GM18526 (cell line): ENCODE data around the gene CDH4.

Experiments
- POLR2A ChIP-seq: IDR thresholded peaks from 3 replicates; pipeline ENCODE4 v1.6.1; 2011; ENCODE audit not compliant: insufficient read length; ENCODE audit errors: extremely low read depth

CDH4 gene

DNA sequence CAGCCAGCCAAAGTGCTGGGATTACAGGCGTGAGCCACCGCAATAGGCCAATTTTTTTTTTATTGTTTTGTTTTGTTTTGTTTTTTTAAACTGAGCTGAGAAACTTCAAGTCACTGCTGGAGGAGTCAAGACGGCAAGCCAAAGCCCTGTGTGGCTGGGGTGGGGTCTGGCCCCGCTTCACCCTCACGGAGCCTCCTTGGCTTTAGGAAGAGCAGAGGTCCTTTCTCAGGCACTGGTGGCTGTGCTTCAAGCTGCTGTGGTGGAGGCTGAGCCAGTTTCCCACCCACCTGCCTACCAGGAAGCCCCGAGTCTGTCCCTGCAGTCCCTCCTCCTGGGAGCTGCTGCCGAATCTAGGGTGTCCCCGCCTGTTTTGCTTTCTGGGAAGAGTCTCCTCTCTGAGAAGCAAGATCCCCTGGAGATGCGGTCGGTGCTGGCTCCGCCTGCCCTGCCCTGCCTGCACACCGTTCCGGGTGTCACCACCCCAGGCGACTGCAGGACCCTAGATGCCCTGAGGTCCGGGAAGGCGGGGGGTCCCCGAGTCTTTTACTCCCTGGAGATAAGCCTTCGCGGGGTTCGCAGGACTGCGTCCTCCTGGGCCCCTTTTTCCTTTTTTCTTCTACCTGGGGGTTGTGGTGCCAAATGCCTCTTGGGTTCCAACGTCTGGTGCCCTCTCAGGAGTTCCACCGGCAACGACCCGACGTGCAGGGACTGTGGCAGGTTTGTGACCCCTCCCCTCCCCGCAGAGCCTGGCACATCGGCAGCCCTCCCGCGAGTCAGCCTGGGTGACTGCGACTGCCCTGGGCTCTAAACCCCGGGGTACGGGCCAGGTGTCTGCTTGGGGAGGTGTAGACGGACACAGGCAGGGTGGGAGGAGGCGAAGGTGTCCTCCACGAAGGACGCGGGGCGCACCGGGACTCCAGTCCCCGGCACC is 712.9 kb downstream of the CDH4 start:
- TF ChIP-seq POLR2A: no peak

DNA sequence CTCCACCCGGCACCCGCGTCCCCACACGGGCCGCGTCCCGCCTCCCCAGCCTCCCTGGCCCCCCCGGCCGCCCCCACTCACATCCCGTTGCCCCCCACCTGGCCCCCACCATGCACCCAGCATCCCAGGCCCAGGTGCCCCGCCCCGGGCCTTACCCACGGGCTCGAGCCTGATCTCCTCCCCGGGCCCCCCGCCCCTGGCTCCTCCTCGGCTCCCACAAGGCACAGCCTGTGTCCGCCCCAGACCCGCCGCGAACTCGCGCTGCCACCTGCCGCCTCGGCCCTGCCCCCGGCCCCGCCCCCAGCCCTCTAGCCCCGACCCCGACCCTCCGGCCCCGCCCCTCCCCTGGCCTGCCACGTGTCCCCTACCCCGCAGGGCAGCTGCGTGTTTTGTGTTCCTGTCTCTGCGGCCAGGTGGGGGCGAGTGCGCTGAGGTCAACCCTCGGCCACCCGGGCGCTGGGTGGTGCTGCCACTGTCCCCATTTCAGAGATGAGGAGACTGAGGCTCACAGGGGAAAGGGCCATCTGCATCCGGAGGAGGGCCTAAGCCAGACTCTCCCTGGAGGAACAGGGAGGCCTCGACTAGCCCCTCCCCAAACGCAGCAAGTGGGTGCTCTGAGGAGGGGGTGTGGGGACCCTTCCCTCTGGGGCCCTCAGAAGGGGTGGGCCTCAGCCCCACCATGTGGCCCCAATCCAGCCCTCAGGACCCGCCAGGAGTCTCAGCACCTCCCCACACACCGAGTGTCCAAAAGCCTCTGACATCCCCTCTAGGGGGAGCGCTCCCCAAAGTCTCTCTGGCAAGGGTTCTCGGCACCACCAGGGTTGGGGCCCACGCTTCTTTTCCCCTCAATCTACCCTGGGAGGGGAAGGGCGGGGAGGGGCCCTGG is 713.8 kb downstream of the CDH4 start:
- no peak for TF ChIP-seq POLR2A

DNA sequence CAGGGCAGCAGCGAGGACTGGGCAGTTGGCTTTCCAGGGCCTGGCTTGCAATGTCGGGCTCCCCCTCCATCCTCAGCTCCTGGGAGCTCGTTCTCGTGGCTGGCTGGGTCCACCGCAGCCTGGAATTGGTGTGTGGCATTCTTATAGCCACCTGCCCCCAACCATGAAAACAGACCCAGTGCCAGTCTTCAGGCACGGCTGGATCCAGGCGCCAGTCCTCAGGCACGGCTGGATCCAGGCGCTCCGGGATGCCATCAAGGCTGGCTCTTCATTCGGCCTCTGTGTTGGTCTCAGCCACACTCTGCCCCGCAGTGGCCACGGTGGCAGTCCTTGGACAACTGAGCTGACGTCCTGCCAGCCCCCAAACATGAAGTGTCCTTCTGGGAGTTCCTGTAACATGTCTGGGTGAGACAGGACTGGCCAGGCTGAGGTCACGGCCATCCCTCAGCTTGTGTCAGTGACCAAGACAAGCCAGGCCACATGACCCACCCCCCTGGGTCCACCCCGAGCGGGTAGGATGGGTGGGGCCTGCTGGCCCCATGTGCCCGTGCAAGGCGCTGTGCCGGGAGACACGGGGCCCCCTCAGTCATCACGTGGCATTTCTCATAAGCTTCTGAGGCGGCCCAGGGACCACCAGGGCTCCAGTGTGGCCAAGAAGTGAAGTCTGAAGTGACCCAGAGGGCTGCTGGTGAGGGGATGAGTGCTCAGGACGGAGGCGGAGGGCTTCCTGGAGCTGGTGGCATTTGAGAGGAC is 714.6 kb downstream of the CDH4 start:
- no peak for TF ChIP-seq POLR2A

DNA sequence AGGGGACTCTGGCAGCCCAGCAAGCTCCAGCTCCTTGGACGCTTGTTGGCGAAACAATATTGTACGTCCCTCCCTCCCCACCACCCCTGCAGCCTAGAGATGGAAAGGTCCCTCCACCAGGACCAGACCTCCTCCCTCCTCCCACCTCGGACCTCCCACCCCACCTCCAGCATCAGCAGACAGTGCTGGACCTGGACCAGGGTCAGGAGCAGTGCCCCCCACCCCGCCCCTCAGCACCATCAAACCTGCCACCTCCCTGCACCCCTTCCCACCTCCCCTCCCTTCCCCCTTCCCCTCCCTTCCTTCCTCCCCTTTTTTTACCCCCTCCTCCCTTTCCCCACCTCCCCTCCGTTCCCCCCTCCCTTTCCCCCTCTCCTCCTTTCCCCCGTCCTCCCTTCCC is 715.2 kb downstream of the CDH4 start:
- TF ChIP-seq POLR2A: no peak

DNA sequence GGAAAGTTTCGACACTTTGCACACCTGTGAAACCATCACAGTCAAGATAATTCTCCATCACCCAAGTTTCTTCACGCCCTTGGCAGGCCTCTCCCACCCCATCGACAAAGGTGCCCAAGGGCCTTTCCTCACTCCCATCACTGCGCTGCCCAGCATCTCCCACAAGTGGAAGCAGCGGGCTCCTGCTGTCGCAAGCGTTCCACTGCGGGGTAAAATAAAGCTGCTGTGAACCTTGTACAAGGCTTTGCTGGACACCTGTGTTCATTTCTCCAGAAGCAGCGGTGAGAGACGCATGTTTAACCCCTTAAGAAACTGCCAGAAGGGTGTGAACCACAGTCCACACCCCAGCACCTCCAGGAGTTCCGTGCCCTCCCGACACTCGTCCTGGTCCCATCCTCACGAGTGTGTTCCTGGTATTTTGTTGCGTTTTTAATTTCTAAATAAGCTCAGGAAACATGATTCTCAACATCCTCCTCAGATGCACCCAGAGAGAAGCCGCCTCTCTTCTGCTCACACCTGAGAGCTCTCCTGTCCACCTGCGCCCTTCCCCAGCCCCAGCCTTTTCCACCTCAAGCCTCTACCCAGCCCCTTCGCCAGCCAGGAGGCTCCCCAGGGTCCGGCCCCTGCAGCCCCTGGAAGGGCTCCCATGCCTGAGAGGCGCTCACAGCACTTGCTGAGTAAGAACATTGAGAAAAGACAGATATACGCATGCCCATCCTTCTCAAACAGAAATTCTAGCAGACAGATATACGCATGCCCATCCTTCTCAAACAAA is 716.2 kb downstream of the CDH4 start:
- TF ChIP-seq POLR2A: no peak

DNA sequence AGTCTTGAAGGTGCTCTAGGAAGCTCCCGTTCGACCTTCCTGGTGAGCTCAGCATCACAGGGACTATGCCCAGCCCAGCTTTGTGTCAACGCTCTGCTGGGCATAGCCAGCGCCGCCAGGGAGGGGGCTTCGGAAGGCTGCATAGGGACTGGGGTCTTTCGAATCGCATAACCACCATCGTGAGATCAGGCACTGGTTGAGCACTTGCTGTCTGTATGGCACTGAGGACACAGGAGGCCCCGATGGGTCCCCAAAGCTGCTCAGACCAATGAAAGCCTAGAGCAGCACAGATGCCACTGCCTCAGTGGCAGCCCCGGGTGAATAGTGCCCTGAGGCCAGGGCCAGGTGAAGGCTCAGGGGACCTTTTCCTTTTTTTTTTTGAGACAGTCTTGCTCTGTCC is 716.9 kb downstream of the CDH4 start:
- TF ChIP-seq POLR2A: no peak

DNA sequence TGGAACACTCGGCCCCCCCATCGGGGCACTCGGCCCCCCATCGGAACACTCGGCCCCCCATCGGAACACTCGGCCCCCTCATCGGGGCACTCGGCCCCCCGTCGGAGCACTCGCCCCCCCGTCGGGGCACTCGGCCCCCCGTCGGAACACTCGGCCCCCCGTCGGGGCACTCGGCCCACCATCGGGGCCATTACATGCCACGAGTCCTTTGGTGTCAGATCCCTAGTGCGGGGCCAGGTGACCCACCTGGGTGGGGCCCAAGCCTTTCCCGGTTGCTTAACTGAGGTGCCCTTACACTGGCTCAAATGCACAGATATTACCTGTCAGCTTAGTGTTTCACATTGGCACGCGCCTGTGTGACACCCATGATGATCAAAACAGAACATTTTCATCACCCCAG is 717.7 kb downstream of the CDH4 start:
- TF ChIP-seq POLR2A: no peak

DNA sequence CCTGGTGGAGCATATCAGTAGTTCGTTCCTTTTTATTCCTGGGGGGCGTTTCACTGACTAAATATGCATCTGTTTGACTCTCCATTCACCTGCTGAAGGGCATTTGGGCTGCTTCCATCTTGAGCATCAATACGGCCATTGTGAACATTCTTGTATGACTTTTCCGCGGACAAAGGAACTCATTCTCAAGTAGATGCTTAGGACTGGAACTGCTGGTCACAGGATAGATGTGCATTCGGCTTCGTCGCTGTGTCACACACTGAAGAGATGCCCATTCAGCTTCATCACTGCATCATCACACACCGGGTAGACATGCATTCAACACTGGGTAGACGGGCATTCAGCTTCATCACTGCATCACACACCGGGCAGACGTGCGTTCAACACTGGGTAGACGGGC is 718.3 kb downstream of the CDH4 start:
- no peak for TF ChIP-seq POLR2A

DNA sequence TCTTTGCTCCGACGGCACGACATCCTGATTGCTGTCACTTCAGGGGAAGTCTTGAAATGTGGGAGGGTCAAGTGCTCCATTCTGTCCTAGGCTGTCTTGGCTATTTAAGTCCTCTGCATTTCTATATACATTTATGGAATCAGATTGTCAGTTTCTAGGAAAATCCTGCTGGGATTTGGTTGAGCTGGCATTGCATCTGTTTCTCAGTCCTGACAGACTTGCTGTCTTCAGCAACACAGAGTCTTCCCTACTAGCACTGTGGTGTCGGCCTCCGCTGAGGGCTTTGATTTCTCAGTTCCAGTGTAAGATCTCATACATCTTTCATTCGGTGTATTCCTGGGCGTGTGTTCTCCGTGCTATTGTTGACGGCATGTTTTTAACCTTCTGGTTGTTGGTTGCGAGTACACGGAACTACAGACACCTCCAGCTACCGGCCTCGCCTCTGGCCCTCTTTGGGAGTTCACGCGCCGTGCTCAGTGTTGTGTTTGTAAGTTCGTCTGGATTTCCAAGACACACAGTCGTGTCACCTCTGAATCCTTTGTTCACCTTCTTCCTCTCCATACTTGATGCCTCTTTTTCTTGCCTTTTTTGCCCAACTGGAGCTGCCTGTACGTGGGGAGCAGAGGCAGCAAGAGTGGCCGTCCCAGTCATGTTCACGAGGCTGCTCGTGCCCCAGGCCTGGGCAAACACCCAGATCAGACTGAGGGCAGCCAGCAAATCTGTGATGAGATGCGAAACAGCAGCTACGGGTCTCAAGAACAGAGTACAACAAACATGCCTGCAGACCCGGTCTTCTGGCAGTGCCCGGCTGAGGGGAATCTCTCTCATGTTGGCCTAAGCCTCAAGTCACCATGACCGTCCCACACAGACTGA is 720.8 kb downstream of the CDH4 start:
- no peak for TF ChIP-seq POLR2A

DNA sequence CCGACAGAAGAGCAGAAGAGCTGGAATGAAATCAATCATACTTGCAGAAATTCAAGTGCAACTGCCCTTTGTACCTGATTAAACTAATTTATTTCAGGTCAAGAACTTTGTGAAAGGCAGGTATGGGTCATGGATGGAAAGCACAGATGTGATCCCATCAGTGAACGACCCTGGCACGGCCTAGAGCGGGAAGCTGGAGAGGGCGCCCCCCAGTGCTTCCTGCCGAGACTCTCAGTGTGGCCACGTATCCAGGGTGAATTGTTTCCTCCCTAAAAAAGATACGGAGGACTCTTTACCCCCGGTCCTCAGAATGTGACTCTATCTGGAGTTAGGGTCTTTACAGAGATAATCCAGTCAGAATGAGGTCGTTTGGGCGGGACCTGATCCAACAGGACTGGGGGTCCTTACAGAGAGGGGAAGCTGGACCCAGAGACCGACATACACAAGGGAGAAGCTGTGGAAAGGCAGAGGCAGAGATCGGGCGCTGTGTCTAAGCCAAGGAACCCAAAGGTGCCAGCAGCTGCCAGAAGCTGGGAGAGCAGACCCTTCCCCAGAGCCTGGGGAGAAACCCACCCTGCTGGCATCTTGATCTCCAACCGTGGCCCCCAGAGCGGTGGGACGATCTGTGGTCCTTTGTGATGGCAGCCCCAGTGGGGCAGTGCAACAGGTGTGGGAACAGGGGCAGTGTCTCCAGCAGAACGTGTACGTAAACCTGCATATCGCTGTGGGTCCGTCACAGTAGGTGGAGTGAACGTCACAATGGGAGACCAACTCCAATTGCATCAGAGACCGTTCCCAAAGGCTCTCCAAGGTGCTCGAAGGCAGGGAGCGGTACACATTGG is 721.7 kb downstream of the CDH4 start:
- TF ChIP-seq POLR2A: no peak

DNA sequence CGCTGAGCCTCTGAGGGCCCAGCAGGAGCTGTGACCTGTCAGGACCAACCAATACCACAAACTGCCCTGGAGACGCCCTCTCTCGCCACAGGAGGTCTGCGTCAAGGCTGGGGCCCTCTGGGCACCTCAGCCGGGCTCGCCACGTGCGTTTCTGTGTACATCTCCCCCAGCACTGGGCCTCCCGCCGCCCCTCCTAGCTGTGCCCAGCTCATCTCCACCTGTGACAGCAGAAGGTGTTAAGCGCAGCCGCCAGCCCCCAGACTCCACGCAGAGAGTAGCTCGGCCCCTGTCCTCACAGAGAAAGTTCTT is 722.2 kb downstream of the CDH4 start:
- TF ChIP-seq POLR2A: no peak

DNA sequence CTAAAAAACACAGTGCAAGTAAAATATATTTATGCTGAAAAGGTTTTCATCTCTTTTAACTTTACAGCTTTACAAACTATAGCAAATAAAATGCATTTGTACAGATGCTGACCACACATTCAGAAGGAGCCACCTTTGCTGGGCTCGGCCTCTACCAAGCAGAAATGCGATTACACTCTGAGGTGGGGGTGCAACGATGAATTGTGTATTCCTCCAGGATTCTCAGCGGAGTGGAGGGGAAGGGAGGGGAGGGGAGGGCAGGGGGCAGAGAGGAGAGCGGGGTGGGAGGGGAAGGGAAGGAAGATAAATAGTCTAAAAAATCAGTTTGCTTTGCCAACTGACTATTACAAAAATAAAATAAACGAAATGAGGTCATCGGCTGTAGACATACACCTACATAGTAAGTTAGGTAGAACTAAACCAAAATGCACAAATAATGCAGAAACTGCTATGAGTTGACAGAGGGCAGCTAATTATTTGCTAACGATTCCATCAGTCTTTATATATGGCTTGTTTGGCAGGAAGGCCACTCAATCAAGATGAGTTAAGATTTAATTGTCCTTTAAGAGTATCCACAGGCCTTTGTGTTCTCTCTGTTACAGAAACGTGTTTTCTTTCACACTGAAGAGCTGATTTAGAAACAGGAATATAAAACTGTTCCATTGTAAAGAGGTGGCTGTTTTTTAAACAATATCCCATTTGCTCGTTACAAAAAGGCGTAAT is 723.5 kb downstream of the CDH4 start:
- no peak for TF ChIP-seq POLR2A
